H1 (cell line): ENCODE results near the gene FCAR. TPM values are rescaled to one million over a fixed set of nuclear protein-coding genes. Genes with fewer than 3 reads are reported as not detected.
"Not testable (repeated sequence)": the region's sequence is repeated elsewhere in the genome, so short reads cannot be mapped to it uniquely, and the experiment has no call there.

Experiments used
- CTCF ChIA-PET: fragments of 300-600 bp; sonication (Branson Sonifier 250); formaldehyde crosslinking; loops from one replicate; lab custom pipeline; 2021; ENCODE audit not compliant: partially characterized antibody; lab: Charles Lee
- POLR2A ChIA-PET: fragments of 300-600 bp; sonication (Branson Sonifier 250); formaldehyde crosslinking; loops from one replicate; lab custom pipeline; 2021; ENCODE audit warnings: inconsistent platforms; ENCODE audit not compliant: partially characterized antibody; lab: Charles Lee
- DNase-seq, 2 experiments: peaks; one replicate each; pipeline versions ENCODE4 v3.0.0 to v3.0.0-alpha.2; 2010 to 2022; ENCODE audit warnings: low spot score in 2 of 2, low read depth in 1 of 2, mixed read lengths in 1 of 2
- FAIRE-seq: peaks from 2 replicates; lab custom pipeline; 2011; peaks lifted over from hg19 to GRCh38; lab: Jason Lieb, UNC
- H2AFZ ChIP-seq: 2 replicates; pipeline ENCODE4 v1.8.1; 2012; ENCODE audit warnings: low read length, inconsistent platforms
- H2AK5ac ChIP-seq: 2 replicates; pipeline ENCODE4 v1.6.1; 2013; ENCODE audit warnings: low read depth, low read length
- H2BK120ac ChIP-seq: replicated peaks from 2 replicates; pipeline ENCODE3; 2013; ENCODE audit warnings: low read depth, low read length, inconsistent platforms
- H2BK12ac ChIP-seq: 2 replicates; pipeline ENCODE4 v1.6.1; 2013; ENCODE audit warnings: low read depth, low read length
- H2BK15ac ChIP-seq: 2 replicates; pipeline ENCODE4 v1.6.1; 2013; ENCODE audit warnings: low read length
- H2BK20ac ChIP-seq: 2 replicates; pipeline ENCODE4 v1.6.1; 2013; ENCODE audit warnings: low read length
- H2BK5ac ChIP-seq: 2 replicates; pipeline ENCODE4 v1.6.1; 2013; ENCODE audit warnings: low read depth, low read length
- H3K14ac ChIP-seq: 2 replicates; pipeline ENCODE4 v1.6.1; 2013; ENCODE audit warnings: inconsistent platforms; ENCODE audit not compliant: insufficient read length
- H3K18ac ChIP-seq: 2 replicates; pipeline ENCODE4 v1.6.1; 2013; ENCODE audit warnings: low read length; ENCODE audit errors: extremely low read depth
- H3K23ac ChIP-seq: 2 replicates; pipeline ENCODE4 v1.6.1; 2013; ENCODE audit warnings: inconsistent platforms; ENCODE audit not compliant: insufficient read length
- H3K23me2 ChIP-seq: 2 replicates; pipeline ENCODE4 v1.6.1; 2013; ENCODE audit warnings: low read depth, low read length
- H3K27ac ChIP-seq: 2 replicates; pipeline ENCODE4 v1.6.1; 2011; ENCODE audit warnings: low read depth, low read length, inconsistent platforms
- H3K27me3 ChIP-seq, 4 experiments: replicated peaks in 1 of 4; 1 replicate in 1 of 4; 2 replicates in 3 of 4; pipeline versions ENCODE4 v1.6.1 to v1.8.1; 2011 to 2013; ENCODE audit warnings: low read length in 3 of 4, mild to moderate bottlenecking in 3 of 4, inconsistent platforms in 2 of 4, mixed read lengths in 2 of 4, moderate library complexity in 1 of 4; ENCODE audit not compliant: control insufficient read depth in 3 of 4, insufficient read depth in 3 of 4; ENCODE audit errors: extremely low read depth in 1 of 4
- H3K36me3 ChIP-seq, 4 experiments: 2 replicates each; pipeline versions ENCODE4 v1.6.1 to v1.8.1; 2011 to 2013; ENCODE audit warnings: mild to moderate bottlenecking in 4 of 4, low read length in 3 of 4, moderate library complexity in 2 of 4, control low read depth in 1 of 4, inconsistent platforms in 1 of 4; ENCODE audit not compliant: insufficient read depth in 4 of 4, control insufficient read depth in 2 of 4
- H3K4ac ChIP-seq: replicated peaks from 2 replicates; pipeline ENCODE3; 2013; ENCODE audit warnings: low read length, low read depth, mixed read lengths, inconsistent platforms; ENCODE audit not compliant: insufficient read length
- H3K4me1 ChIP-seq, 4 experiments: replicated peaks in 1 of 4; 1 replicate in 1 of 4; 2 replicates in 3 of 4; pipeline versions ENCODE4 v1.6.1 to v1.8.1; 2011 to 2013; ENCODE audit warnings: low read length in 3 of 4, inconsistent platforms in 2 of 4, mixed read lengths in 1 of 4; ENCODE audit not compliant: insufficient read depth in 4 of 4, control insufficient read depth in 3 of 4
- H3K4me2 ChIP-seq, 2 experiments: 2 replicates each; pipeline versions ENCODE4 v1.6.1 to v1.8.1; 2011 to 2013; ENCODE audit warnings: low read depth in 2 of 2, low read length in 2 of 2, control low read depth in 1 of 2, inconsistent platforms in 1 of 2, mild to moderate bottlenecking in 1 of 2; ENCODE audit not compliant: insufficient read depth in 1 of 2
- H3K4me3 ChIP-seq, 4 experiments: fragments of 200-600, 300-600 bp in 1 of 4; sonication (generic), shearing (Covaris generic), sonication (Bioruptor Twin) in 1 of 4; 2 replicates each; pipeline versions ENCODE4 v1.5.1 to v1.8.1; 2011 to 2016; ENCODE audit warnings: low read length in 4 of 4, low read depth in 3 of 4, control low read depth in 2 of 4, inconsistent platforms in 2 of 4, mild to moderate bottlenecking in 2 of 4, mixed read lengths in 1 of 4, moderate library complexity in 1 of 4; ENCODE audit not compliant: insufficient read depth in 2 of 4; ENCODE audit errors: extremely low read depth in 1 of 4
- H3K56ac ChIP-seq: replicated peaks from 2 replicates; pipeline ENCODE3; 2013; ENCODE audit warnings: low read depth, mild to moderate bottlenecking, mixed read lengths, low read length, inconsistent platforms; ENCODE audit not compliant: insufficient read length
- H3K79me1 ChIP-seq: 2 replicates; pipeline ENCODE4 v1.6.1; 2013; ENCODE audit warnings: low read depth, low read length, control low read depth
- H3K79me2 ChIP-seq, 2 experiments: 2 replicates each; pipeline versions ENCODE4 v1.6.1 to v1.8.1; 2012 to 2013; ENCODE audit warnings: low read length in 2 of 2, mild to moderate bottlenecking in 2 of 2, inconsistent platforms in 1 of 2; ENCODE audit not compliant: insufficient read depth in 2 of 2, control insufficient read depth in 1 of 2
- H3K9ac ChIP-seq, 4 experiments: replicated peaks in 1 of 4; 1 replicate in 1 of 4; 2 replicates in 3 of 4; pipeline versions ENCODE4 v1.6.1 to v1.8.1; 2011 to 2013; ENCODE audit warnings: low read depth in 3 of 4, low read length in 3 of 4, control low read depth in 2 of 4, mild to moderate bottlenecking in 2 of 4, moderate library complexity in 2 of 4, inconsistent platforms in 1 of 4; ENCODE audit errors: extremely low read depth in 1 of 4
- H3K9me3 ChIP-seq, 2 experiments: 2 replicates each; pipeline versions ENCODE4 v1.6.1 to v1.8.1; 2012 to 2013; ENCODE audit warnings: mild to moderate bottlenecking in 2 of 2, moderate library complexity in 2 of 2, control low read depth in 1 of 2, inconsistent platforms in 1 of 2, low read depth in 1 of 2, low read length in 1 of 2, mixed read lengths in 1 of 2; ENCODE audit not compliant: insufficient read depth in 2 of 2
- H4K20me1 ChIP-seq, 2 experiments: replicated peaks in 1 of 2; 2 replicates each; pipeline versions ENCODE3 to v1.8.1; 2011 to 2013; ENCODE audit warnings: inconsistent platforms in 2 of 2, low read length in 2 of 2, mild to moderate bottlenecking in 1 of 2; ENCODE audit not compliant: insufficient read depth in 2 of 2, control insufficient read depth in 1 of 2
- H4K5ac ChIP-seq: 2 replicates; pipeline ENCODE4 v1.6.1; 2013; ENCODE audit warnings: low read length, low read depth, mixed read lengths, inconsistent platforms; ENCODE audit not compliant: insufficient read length
- H4K8ac ChIP-seq: 2 replicates; pipeline ENCODE4 v1.8.0; 2013; ENCODE audit warnings: mild to moderate bottlenecking, moderate library complexity, low read length, inconsistent platforms; ENCODE audit not compliant: insufficient read depth; ENCODE audit errors: extremely low read depth
- H4K91ac ChIP-seq: replicated peaks from 2 replicates; pipeline ENCODE3; 2013; ENCODE audit warnings: low read length, mixed read lengths, inconsistent platforms; ENCODE audit not compliant: insufficient read length
- WGBS, 2 experiments: shearing (Covaris generic) in 1 of 2; methylation state at CpG; one replicate each; pipeline versions ENCODE4 v1.1.6 to v1.1.7; 2013 to 2015; ENCODE audit warnings: low lambda C conversion rate in 2 of 2, mixed read lengths in 2 of 2, inconsistent platforms in 1 of 2, low coverage in 1 of 2, missing lambda C conversion rate in 1 of 2; ENCODE audit not compliant: insufficient replicate concordance in 2 of 2, insufficient coverage in 1 of 2, insufficient read length in 1 of 2; ENCODE audit errors: extremely low coverage in 1 of 2, missing lambda C conversion rate in 1 of 2; 5-methylcytosine and 5-hydroxymethylcytosine counted together
- polyA plus RNA-seq, 7 experiments: library from polyadenylated mRNA; depleted of rRNA in 3 of 7; stranded (reverse) in 5 of 7; unstranded in 2 of 7; fragments of >200 nt in 5 of 7; fragments of 200-250 nt in 2 of 7; gene quantifications; 1 replicate in 5 of 7; 2 replicates in 1 of 7; 4 replicates in 1 of 7; pipeline versions ENCODE4 v1.2.1 to v1.2.3, GENCODE V29; 2011 to 2013; ENCODE audit warnings: missing spikeins in 2 of 7, mixed read lengths in 2 of 7
- total RNA-seq: library from RNA; stranded (reverse); fragmentation: NEBNext Ultra II Directional; extraction: Animal tissue kit (Norgen Biotek cat#: 25700); gene quantifications from 2 replicates; pipeline ENCODE4 v1.2.1, GENCODE V29; 2021

Gene FCAR
- total and polyA plus RNA-seq, 2 of the 8 experiments (the other 6 are each of a cell fraction or from before 2014, with no cell fraction given): not detected

DNA sequence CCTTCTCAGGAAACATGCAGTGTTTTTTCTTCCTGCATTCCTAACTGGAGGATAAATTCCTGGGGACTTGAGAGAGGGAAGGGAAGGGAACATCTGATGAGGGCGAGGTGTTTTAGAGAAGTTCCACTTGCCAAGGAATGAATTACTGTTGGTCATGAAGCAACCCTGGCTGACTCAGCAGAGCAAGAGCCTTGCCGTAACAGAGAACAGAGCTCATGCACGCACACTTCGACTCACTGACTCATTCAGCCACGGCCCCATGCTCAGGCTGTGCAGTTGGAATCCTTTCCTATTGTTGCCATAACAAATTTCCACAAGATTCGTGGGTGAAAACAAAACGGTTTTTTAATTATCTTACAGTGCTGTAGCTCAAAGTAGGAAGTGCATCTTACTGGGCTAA lies 48.7 kb upstream of the FCAR start:
- H3K4me1 ChIP-seq: not testable (repeated sequence)
- WGBS, 2 experiments: 73% methylated on average over 7 of the region's 7 CpGs; no CpG with 5 or more reads in 1 of the 2 experiments

DNA sequence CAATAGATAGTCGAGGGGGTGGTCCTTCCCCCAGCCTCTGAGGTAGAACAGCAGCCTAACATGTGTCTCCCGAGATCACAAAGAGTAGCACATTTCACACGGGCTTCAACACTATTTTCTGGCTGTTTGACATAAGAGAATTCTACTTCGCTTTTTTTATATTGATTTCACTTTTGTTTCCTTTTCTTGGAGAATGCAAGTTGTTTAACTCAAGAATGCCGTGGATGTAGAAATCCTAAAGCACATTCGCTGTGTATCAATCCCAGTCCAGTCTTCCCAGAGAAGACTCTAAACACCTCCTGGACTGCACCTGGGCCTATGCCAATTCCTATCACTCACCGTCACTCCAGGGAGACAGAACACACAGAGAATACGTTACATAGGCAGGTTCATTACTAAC lies 46.0 kb upstream of the FCAR start:
- H3K18ac ChIP-seq, H4K20me1 ChIP-seq, FAIRE-seq, H3K36me3 ChIP-seq, H3K56ac ChIP-seq, H2BK15ac ChIP-seq, H3K4me2 ChIP-seq, H3K23ac ChIP-seq, H3K4ac ChIP-seq, H4K5ac ChIP-seq, H3K79me1 ChIP-seq, H3K27ac ChIP-seq, H3K9ac ChIP-seq, H3K4me1 ChIP-seq, H2BK20ac ChIP-seq, H3K23me2 ChIP-seq, H2BK5ac ChIP-seq, H2AFZ ChIP-seq, H2AK5ac ChIP-seq, H3K14ac ChIP-seq, H4K8ac ChIP-seq, H4K91ac ChIP-seq, POLR2A ChIA-PET, H3K79me2 ChIP-seq, H3K27me3 ChIP-seq, H3K4me3 ChIP-seq, H2BK12ac ChIP-seq, CTCF ChIA-PET, DNase-seq, H2BK120ac ChIP-seq: not testable (repeated sequence)
- WGBS, 2 experiments: 71% methylated on average over 7 of the region's 8 CpGs; no CpG with 5 or more reads in 1 of the 2 experiments
- H3K9me3 ChIP-seq: peaks cover 22 to 43% of the 10 kb centered on the region in 2 experiments; a peak in 3 of 4 replicates

More for the DNA sequence above, 48.7 kb upstream of the FCAR start:
- H3K4me3 ChIP-seq, H3K27ac ChIP-seq, H4K8ac ChIP-seq, H4K91ac ChIP-seq, H4K5ac ChIP-seq, H2BK12ac ChIP-seq, H3K27me3 ChIP-seq, H2BK15ac ChIP-seq, H3K79me2 ChIP-seq, POLR2A ChIA-PET, H2BK120ac ChIP-seq, DNase-seq, H3K23ac ChIP-seq, H3K4me2 ChIP-seq, H2AFZ ChIP-seq, H3K23me2 ChIP-seq, H3K4ac ChIP-seq, H2AK5ac ChIP-seq, H2BK20ac ChIP-seq, FAIRE-seq, CTCF ChIA-PET, H2BK5ac ChIP-seq, H3K56ac ChIP-seq, H3K9ac ChIP-seq, H3K14ac ChIP-seq, H3K36me3 ChIP-seq, H3K79me1 ChIP-seq, H4K20me1 ChIP-seq, H3K18ac ChIP-seq: not testable (repeated sequence)
- H3K9me3 ChIP-seq: peaks cover 19 to 41% of the 10 kb centered on the region in 2 experiments; a peak in 3 of 4 replicates
